SK-N-SH treated with all-trans-retinoic acid at 6 μM for 48 hours (cell line): ENCODE results near the gene MRPS35.

Experiments used
- ATAC-seq: fragments of 200-7000 bp; cut with Tn5 transposase; 3 replicates; pipeline ENCODE4 v1.9.1; 2020; ENCODE audit warnings: mild to moderate bottlenecking, moderate library complexity
- ARNTL ChIP-seq: fragments of 450-650 bp; formaldehyde crosslinking; IDR thresholded peaks from 2 replicates; pipeline ENCODE4 v1.5.0; 2020; ENCODE audit warnings: low read depth, mild to moderate bottlenecking, moderate library complexity, borderline replicate concordance
- BACH2 ChIP-seq: fragments of 250-450 bp; sonication (Bioruptor Pico); IDR thresholded peaks from 2 replicates; pipeline ENCODE4 v1.9.0; 2021; ENCODE audit warnings: mild to moderate bottlenecking, borderline replicate concordance
- CREB5 ChIP-seq: fragments of 250-450 bp; sonication (Bioruptor Pico); IDR thresholded peaks from 2 replicates; pipeline ENCODE4 v1.5.1; 2020; ENCODE audit warnings: low read depth, mild to moderate bottlenecking, moderate library complexity
- CSDC2 ChIP-seq: fragments of 250-450 bp; sonication (Bioruptor Pico); IDR thresholded peaks from 2 replicates; pipeline ENCODE4 v1.5.0; 2020; ENCODE audit warnings: mild to moderate bottlenecking, moderate library complexity
- ESRRG ChIP-seq: fragments of 250-450 bp; sonication (Bioruptor Pico); IDR thresholded peaks from 2 replicates; pipeline ENCODE4 v1.6.1; 2021; ENCODE audit warnings: mild to moderate bottlenecking
- GLIS3 ChIP-seq: fragments of 250-450 bp; sonication (Bioruptor Pico); IDR thresholded peaks from 2 replicates; pipeline ENCODE4 v1.5.0; 2020; ENCODE audit warnings: mild to moderate bottlenecking, moderate library complexity
- ISL1 ChIP-seq: fragments of 250-450 bp; sonication (Bioruptor Pico); IDR thresholded peaks from 2 replicates; pipeline ENCODE4 v2.1.2; 2022; ENCODE audit warnings: mild to moderate bottlenecking, moderate library complexity
- OSR1 ChIP-seq: fragments of 250-450 bp; sonication (Bioruptor Pico); IDR thresholded peaks from 2 replicates; pipeline ENCODE4 v1.8.0; 2022; ENCODE audit warnings: moderate library complexity, mild to moderate bottlenecking, inconsistent platforms
- PATZ1 ChIP-seq: fragments of 250-450 bp; sonication (Bioruptor Pico); IDR thresholded peaks from 2 replicates; pipeline ENCODE4 v1.8.0; 2020; ENCODE audit warnings: mild to moderate bottlenecking, moderate library complexity, borderline replicate concordance
- POU6F1 ChIP-seq: fragments of 250-450 bp; sonication (Bioruptor Pico); IDR thresholded peaks from 2 replicates; pipeline ENCODE4 v1.8.0; 2021; ENCODE audit warnings: low read depth, mild to moderate bottlenecking, moderate library complexity, borderline replicate concordance
- PPARA ChIP-seq: fragments of 250-450 bp; sonication (Bioruptor Pico); IDR thresholded peaks from 2 replicates; pipeline ENCODE4 v1.5.0; 2020; ENCODE audit warnings: mild to moderate bottlenecking, borderline replicate concordance
- RARB ChIP-seq: fragments of 250-450 bp; sonication (Bioruptor Pico); IDR thresholded peaks from 2 replicates; pipeline ENCODE4 v1.8.0; 2021; ENCODE audit warnings: mild to moderate bottlenecking, moderate library complexity
- SNAI2 ChIP-seq: fragments of 250-450 bp; sonication (Bioruptor Pico); IDR thresholded peaks from 2 replicates; pipeline ENCODE4 v1.5.0; 2020; ENCODE audit warnings: mild to moderate bottlenecking, moderate library complexity
- TCF4 ChIP-seq: fragments of 250-450 bp; sonication (Bioruptor Pico); IDR thresholded peaks from 2 replicates; pipeline ENCODE4 v1.8.0; 2021; ENCODE audit warnings: mild to moderate bottlenecking, moderate library complexity, borderline replicate concordance
- TOX ChIP-seq: fragments of 250-450 bp; sonication (Bioruptor Pico); IDR thresholded peaks from 2 replicates; pipeline ENCODE4 v1.8.0; 2021; ENCODE audit warnings: mild to moderate bottlenecking, moderate library complexity, borderline replicate concordance
- TSHZ2 ChIP-seq: fragments of 250-450 bp; sonication (Bioruptor Pico); IDR thresholded peaks from 2 replicates; pipeline ENCODE4 v1.5.0; 2020; ENCODE audit warnings: mild to moderate bottlenecking, moderate library complexity
- ZC3H10 ChIP-seq: fragments of 250-450 bp; sonication (Bioruptor Pico); IDR thresholded peaks from 2 replicates; pipeline ENCODE4 v1.5.1; 2021; ENCODE audit warnings: mild to moderate bottlenecking, moderate library complexity
- ZFP3 ChIP-seq: fragments of 250-450 bp; sonication (Bioruptor Pico); IDR thresholded peaks from 2 replicates; pipeline ENCODE4 v1.5.0; 2020; ENCODE audit warnings: mild to moderate bottlenecking, moderate library complexity
- ZFP30 ChIP-seq: fragments of 450-650 bp; formaldehyde crosslinking; IDR thresholded peaks from 2 replicates; pipeline ENCODE4 v1.5.0; 2022; ENCODE audit warnings: mild to moderate bottlenecking, moderate library complexity
- ZNF565 ChIP-seq: fragments of 450-650 bp; formaldehyde crosslinking; conservative IDR thresholded peaks from 2 replicates; pipeline ENCODE4 v1.5.0; 2020; ENCODE audit warnings: low read depth, mild to moderate bottlenecking, moderate library complexity
- ZNF70 ChIP-seq: fragments of 450-650 bp; formaldehyde crosslinking; IDR thresholded peaks from 2 replicates; pipeline ENCODE4 v1.5.0; 2020; ENCODE audit warnings: mild to moderate bottlenecking, moderate library complexity
- ZNF8 ChIP-seq: fragments of 450-650 bp; formaldehyde crosslinking; IDR thresholded peaks from 2 replicates; pipeline ENCODE4 v1.5.0; 2020; ENCODE audit warnings: mild to moderate bottlenecking, moderate library complexity
- TF ChIP-seq, protein P1 (sequence below): fragments of 250-450 bp; sonication (Bioruptor Pico); IDR thresholded peaks from 2 replicates; pipeline ENCODE4 v1.5.1; 2021; ENCODE audit warnings: mild to moderate bottlenecking, moderate library complexity

MRPS35 gene

GRCh38 chr12:27696864-27697564, 13.6 kb upstream of the MRPS35 start:
- TF ChIP-seq ZNF70 (CRISPR knock-in tag), result no peak
- 0 out of 2 replicates have a peak, but pooled peaks have one; percentile 37 for TF ChIP-seq ZFP3 (CRISPR knock-in tag)
- TF ChIP-seq ZFP30 (CRISPR knock-in tag), result no peak
- TF ChIP-seq TCF4, result peak; percentile 86
- no peak for TF ChIP-seq TOX
- no peak for TF ChIP-seq ESRRG (CRISPR knock-in tag)
- TF ChIP-seq CREB5 (CRISPR knock-in tag), result no peak
- no peak for TF ChIP-seq BACH2
- TF ChIP-seq RARB (CRISPR knock-in tag), result no peak
- no peak for TF ChIP-seq ZNF8 (CRISPR knock-in tag)
- no peak for TF ChIP-seq PATZ1 (CRISPR knock-in tag)
- TF ChIP-seq ZNF565 (CRISPR knock-in tag), result no peak
- TF ChIP-seq SNAI2, result no peak
- TF ChIP-seq ZC3H10 (CRISPR knock-in tag), result no peak
- no peak for TF ChIP-seq ARNTL
- TF ChIP-seq POU6F1 (CRISPR knock-in tag), result no peak
- TF ChIP-seq PPARA (CRISPR knock-in tag), result no peak
- TF ChIP-seq ISL1 (CRISPR knock-in tag), result peak; percentile 91
- TF ChIP-seq, protein P1, sequence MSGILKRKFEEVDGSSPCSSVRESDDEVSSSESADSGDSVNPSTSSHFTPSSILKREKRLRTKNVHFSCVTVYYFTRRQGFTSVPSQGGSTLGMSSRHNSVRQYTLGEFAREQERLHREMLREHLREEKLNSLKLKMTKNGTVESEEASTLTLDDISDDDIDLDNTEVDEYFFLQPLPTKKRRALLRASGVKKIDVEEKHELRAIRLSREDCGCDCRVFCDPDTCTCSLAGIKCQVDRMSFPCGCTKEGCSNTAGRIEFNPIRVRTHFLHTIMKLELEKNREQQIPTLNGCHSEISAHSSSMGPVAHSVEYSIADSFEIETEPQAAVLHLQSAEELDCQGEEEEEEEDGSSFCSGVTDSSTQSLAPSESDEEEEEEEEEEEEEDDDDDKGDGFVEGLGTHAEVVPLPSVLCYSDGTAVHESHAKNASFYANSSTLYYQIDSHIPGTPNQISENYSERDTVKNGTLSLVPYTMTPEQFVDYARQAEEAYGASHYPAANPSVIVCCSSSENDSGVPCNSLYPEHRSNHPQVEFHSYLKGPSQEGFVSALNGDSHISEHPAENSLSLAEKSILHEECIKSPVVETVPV (CRISPR knock-in tag), result no peak
- TF ChIP-seq CSDC2, result peak; percentile 24; the same call in 1 of the 2 replicates
- TF ChIP-seq TSHZ2 (CRISPR knock-in tag), result peak; percentile 73; the same call in 1 of the 2 replicates
- no peak for TF ChIP-seq OSR1 (CRISPR knock-in tag)
- TF ChIP-seq GLIS3 (CRISPR knock-in tag), result peak; percentile 76; the same call in 1 of the 2 replicates
- TF ChIP-seq, all 23 proteins: peak for 6
- ATAC-seq, result peak; percentile 33; the same call in 2 of the 3 replicates

GRCh38 chr12:27703720-27704452, 6.7 kb upstream of the MRPS35 start:
- TF ChIP-seq ZFP3 (CRISPR knock-in tag) (no peak), BACH2 (no peak), CREB5 (CRISPR knock-in tag) (no peak), ISL1 (CRISPR knock-in tag) (no peak), ZNF70 (CRISPR knock-in tag) (no peak), TCF4 (no peak), ZNF565 (CRISPR knock-in tag) (no peak), ARNTL (no peak), RARB (CRISPR knock-in tag) (no peak), ESRRG (CRISPR knock-in tag) (no peak), GLIS3 (CRISPR knock-in tag) (no peak), OSR1 (CRISPR knock-in tag) (no peak), ZFP30 (CRISPR knock-in tag) (no peak), ZNF8 (CRISPR knock-in tag) (no peak)
- TF ChIP-seq, protein P1 (CRISPR knock-in tag), result no peak
- peak; percentile 90 for ATAC-seq
